GM21390 (cell line): ENCODE data around the gene FLRT2.

Experiments used
- ATAC-seq: cut with Tn5 transposase; IDR thresholded peaks from one replicate; pipeline ENCODE4 v1.9.1; 2021; ENCODE audit not compliant: unreplicated experiment

FLRT2 gene

DNA sequence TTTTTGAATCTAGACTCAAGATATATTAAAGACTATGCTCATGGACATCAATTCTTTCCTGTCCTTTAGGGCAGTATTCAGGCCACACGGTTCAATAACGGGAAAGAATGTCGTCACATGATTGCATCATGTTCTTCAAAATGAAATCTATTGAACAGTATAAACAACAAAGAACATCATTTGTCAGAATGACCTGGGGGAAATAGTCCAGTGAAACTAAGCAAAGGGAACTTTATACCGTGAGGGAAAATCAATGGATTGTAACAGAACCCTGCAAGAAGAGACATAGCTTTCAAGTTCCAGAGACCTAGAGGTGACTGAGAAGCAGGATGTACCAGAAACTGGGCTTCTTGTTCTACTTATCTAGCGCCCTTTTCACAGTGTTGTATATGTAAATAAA lies 32.7 kb downstream of the FLRT2 start:
- ATAC-seq, result no peak

DNA sequence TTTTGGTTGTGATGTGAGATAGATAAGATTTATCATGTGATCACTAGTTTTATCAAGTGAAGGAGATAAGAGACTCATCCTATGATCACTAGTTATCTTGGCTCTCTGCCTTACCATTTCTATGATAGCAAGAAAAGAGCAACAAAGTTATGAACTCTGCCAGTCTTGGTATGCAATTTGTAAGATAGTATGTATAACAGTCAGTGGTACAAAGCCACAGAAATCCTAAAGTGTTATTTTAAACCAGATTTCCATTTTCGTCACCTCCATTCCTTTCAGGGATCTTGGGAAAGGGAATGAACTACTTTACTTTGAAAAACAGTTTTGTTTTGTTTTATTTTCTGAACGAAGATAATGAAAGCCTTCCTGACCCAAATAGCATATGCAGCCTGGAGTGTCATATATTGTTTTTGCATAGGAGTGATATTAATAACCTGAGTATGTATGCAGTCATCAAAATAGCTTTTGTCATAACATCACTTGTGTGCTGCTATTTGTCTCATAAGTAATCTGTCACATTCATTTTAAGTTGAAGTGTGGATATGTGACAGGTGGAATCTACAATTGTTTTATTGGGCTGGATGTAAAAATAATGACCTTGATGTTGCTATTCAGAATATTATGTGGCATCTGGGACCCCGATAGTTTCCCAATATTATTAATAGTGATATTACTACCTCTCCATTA lies 35.0 kb downstream of the FLRT2 start:
- ATAC-seq, result no peak

DNA sequence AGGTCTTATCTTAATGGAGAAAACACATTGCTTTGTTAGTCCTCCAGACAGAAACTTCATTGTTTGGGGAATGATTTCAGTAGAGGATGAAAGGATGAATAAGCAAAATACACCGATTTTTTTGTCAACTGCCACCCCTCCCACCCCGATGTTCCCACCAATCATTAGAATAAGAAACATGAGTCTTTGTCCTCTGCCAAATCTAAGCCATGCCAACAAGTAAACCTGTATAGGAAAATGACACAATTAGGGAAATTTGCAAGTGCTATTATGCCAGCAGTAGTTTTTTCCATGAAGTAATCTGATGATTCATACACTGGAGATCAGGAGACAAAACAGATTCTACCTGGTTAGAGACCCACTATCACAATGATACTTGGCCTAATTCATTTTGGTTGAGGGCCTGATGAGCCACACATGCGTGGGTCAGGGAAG lies 35.9 kb downstream of the FLRT2 start:
- no peak for ATAC-seq

DNA sequence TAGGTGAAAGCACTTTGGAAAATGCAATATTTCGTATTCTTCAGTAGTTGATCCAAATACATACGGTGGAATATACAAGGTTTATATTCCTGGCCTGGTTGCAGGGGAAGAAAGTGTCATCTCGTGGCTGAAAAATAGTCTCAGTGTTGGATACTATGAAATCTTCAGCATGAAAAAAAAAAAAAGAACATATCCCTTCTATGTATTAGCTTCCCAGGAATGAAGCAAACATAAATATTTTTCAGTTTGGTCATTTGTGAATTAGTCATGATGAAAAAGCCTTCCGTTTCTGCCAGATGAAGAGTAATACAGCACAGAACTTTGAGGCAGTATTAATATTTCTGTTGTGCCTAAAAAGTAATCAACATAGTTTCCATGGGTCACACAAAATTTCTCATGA lies 36.7 kb downstream of the FLRT2 start:
- no peak for ATAC-seq

DNA sequence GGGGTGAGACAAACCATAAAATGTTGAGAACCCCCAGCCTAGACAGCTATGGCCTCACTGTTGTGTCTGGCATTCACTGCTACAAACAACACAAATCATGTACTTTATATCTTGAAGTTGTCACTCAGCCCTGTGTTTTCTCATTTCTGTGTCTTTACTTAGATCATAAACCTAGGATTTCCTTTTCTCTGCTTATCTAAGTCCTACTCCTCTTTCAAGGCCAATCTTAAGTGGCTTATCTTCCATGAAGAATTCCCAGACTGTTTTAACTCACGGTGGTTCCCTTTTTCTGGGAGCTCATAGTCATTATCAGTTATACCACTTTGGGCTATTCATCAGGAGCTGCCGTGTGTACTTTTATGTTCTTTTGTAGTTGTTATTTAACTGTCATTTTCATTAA lies 42.1 kb downstream of the FLRT2 start:
- no peak for ATAC-seq

DNA sequence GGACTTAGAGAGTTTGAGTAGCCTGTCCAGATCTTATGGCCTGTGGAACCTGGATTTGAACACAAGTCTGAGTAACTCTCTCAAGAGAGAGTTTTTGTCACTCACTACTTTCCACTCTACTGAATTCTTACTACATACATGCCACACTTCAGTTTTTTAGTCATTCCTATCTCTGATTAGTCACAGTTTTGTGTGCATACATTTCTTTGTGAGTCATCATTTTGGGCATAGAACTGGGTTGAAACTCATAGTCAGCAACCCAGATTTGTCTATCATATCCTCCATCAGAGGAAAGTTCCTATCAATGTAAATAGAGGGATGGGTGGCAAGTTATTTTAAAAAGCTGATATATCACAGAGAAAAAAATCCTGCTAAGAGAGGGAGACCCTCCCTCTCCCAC lies 42.9 kb downstream of the FLRT2 start:
- no peak for ATAC-seq

DNA sequence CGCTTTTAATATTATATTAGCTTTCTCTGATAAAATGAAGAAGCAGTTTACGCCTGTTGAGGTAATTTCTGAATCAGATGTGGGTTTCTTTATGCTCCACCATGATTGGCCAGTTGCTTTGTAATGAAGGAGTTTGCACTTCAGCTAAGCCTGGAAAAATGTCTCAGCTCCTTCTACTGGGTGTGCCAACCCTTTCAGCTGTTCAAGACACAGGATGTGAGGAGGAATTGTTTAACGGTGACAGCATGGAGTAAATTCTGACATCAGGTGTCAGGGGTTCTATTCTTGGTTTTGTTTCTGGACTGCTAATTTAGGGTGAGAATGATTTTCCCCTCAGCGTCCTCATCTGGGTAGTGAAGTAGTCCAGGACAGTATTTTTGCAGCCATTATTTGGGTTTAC lies 43.5 kb downstream of the FLRT2 start:
- ATAC-seq, result no peak

DNA sequence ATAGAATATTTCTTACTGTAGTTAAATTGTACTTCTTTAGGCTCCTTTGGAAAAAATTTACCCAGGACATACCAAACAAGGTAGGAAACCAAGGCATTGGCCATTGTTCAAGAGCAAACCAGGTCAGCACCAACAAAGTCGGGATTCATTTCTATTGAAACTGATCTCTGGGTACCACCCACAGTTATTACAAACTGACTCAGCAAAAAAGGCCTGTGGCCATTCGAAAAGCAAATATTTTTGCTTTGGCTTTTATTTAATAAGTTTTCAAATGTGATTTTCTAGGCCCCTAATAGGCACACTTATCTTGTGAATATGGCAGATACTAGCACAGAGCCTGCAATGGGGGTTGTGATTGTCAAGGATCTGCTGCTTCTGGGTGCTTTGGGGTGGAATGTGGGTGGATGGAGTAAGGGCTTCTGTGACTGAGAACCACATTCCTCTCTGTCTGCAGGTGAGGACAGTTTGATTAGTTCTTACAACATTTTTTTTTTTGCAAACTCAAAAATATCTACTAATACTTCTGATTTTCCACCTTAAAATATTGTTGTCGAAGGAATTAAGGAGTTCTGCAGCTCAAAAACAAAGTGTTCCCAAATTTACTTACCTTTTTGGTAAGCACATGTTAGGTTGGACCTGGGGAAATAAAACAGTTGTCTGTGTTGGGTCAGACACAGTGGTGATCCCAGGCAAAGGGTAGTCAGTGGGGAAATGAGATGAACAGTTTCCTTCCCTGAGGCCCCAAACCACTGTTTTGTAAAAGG lies 45.1 kb downstream of the FLRT2 start:
- no peak for ATAC-seq

DNA sequence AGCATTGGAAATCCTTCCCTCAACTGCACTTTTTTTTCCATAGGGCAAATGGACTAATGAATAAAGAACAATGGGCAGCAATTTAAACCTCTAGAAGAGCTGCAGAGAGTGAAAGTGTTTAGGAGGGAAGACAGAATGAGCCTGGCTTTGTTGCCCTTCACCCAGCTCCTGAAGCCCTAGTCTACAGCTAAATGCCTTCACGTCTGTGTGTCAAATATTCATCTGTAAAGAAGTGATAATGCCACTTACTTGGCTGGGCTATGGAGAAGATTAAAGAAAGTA lies 45.6 kb downstream of the FLRT2 start:
- no peak for ATAC-seq

DNA sequence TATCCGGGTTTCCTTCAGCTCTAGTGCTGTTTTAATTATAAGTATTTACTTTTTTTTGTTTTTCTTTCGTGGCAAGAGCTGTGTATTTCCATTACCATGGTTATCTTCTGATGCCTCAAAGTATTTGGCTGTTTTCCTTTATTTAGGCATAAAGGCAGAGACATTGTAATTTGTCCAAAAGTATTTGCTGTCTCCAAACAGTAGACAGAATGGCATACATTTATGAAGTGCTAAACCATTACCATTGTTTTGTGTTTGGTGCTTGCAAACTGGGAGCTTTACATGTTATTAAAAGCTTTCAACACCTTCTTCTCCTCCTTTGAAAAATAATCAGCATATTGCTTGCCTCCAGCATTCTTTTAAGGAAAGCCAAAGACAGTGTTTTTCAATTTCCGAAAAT lies 46.3 kb downstream of the FLRT2 start:
- no peak for ATAC-seq

DNA sequence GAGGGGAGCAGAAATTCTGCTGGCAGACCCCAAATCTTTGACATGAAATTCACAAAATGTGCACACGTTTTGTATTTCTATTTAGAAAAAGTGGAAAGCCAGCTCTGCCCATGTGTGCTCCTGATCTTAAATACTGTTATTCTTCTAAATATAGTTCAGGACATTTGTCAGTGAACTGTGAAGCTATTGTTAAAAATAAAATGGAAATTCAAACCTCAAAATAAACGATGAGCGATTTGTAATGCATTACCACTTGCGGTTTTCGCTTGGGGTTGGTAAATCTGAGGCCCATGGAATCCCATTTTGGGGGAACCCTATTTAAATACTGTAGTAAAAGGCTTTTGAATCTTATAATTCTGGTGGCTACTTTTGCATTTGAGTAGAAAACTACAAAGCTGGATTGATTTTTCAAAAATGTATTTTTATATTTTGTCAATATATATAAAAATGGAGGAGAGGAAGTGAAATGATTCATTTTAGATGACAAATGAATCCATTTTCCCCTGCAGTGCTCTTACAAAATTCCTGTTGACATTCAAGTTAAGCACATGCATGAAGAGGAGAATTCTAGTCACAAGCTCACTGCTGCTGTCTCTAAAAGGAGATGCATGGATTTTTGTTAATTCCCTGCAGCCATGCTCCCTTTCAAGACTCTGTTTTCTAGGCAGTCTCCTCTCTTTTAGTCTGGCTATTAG lies 47.1 kb downstream of the FLRT2 start:
- ATAC-seq, result no peak

DNA sequence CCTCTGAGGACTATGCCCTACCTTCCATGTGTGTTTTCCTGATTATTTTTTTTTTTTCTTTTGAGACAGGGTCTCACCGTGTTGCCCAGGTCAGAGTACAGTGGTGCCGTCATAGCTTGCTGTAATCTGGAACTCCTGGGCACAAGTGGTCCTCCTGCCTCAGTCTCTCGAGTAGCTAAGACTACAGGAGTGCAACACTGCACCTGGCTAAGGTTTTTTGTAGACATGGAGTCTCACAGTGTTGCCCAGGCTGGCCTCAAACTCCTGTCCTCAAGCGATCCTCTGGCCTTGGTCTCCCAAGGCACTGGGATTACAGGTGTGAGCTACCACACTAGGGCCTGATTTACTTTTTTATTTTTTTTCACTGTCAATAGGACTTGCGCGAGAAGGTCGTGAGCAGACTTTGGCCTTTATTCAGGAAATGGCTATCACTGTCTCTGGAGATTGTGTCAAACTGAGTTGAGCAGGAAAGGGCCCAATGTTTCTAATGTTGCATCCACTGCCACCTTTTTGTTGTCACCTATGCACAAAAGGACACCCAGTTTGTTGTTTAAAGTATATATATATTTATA lies 47.7 kb downstream of the FLRT2 start:
- no peak for ATAC-seq

DNA sequence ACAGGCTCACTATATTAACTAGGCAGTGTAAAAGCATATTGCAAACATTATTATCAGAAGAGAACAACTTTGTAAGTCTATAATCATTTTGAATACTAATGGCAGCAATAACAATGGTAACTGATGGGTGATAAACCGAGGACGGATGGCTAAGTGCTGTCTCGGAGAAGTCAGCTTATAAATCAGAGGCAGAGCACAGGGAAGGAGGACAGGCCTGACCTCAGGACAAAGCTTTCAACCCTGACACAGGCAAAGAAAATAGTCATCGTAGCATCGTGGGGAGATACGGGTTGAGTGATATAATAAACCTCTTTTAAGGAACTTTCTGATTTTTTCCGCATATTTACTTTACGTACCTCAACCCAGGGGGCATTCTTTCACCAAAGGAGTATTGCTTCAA lies 48.4 kb downstream of the FLRT2 start:
- no peak for ATAC-seq

DNA sequence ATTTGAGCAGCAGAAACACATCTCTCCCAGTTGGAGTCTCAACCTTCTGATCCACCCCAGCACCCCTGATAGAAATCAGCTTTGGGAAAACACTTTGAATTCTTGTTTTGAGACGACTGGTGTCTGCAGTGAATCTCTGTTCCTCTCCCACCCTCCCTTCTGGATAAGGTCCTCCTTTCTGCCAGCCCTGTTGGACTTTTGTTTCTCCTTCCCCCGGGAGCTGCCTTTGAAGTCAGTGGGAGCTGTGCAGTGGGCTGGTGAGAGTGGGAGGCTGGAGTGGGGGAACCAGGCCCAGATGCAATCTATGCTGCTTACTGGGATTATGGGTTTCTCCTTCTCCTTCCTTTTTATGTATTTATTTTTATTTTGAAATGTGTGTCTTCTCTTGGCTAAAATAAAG lies 49.0 kb downstream of the FLRT2 start:
- no peak for ATAC-seq

DNA sequence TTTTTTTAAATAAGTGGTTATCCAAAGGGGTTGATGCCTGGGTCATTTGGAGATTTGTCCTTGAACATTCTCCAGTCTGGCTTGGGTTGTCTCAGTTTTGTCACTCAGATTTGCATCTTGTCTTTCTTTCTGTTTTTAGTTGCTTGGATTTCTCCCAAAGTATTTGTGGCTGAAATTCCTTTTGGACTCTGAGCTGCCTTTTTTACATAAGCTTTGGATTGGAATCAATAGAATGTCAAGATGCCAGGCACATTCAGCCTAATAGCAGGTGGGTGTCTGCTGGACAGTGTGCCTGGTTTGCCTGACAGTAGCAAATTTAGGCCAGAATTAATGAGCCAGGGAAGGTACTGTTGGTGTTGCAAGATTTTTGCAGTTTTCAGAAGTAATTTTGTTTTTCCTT lies 50.0 kb downstream of the FLRT2 start:
- ATAC-seq, result no peak

DNA sequence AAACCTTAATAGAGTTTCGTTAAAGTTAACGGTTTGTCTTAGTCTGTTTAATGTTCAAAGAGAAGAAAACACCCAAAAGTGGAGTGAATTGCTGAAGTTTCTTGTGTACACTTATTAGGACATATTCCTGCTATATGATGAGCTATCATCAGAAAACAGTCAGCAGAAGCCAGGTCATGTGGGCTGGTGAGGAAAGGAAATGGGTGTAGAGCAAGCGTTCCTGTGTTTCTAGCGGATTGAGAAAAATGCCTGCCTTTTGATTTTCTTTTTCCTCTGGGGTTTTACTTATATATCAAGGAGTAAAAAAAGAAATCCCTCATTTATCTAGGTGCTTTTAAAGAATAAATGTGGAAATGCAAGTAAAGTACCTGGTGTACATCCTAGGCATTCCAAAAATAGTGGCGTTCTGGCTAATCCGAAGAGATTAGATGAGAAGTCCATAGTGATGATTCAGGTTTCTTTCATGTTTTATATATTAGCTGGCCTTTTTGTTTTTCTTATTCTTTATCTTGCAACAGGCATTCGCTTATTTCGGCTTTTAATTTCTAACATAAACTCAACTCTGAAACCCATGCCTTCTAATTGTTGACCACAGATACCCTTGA lies 50.7 kb downstream of the FLRT2 start:
- ATAC-seq, result no peak

DNA sequence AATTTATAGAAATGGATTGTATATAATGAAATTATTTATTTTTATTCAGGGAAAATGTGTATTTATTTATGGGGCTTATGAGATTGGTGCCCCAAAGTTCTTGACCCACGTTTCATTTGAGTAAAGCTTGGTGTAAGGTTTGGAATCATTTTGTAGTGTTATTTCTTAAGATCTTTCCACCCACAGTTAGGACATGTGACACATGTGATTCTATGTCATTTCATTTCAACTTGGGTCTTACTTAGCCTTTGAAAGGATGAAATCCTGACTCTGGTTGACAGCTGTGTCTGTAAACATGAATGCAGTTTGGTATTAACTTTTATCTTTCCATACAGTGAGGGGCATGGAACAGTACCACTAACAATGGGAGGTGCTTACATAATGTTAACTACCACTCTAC lies 51.7 kb downstream of the FLRT2 start:
- ATAC-seq, result no peak

DNA sequence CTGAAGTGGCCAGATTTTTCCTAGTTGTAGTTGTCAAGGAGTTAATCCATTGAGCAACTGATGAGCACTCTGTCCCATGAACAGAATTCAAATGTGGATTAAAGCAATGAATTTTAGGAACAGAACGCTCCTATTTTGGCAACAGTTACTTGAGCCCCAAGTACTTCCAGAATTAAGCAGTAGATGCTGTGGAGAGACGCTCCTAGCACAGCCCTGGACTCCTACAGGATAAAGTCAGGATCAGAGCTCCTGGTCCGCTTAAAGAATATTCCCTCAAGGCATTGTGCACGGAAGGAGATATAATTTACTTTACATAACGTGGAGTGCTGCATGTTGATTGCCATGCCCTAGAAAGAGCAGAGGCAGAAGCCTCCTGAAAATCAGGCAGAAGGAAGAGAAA lies 53.4 kb downstream of the FLRT2 start:
- ATAC-seq, result no peak

DNA sequence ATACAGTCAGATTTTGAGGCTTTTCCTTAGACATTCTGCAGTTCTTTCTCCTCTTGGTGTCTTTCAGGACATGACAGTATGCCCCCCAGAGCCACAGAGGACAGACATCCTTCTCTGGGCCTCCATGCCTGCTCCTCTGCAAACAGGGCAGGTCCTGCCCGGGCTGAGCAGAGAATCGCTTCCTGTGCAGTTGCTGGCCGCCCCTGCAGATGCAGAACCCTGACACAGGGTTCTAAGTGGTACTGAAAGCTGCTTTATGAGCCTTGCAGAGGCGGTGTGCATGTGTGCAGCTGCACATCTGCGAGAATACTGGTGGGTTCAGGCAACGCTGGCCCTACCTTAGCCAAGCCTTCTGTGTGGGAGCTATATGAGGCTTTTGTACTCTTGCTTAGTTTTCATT lies 54.5 kb downstream of the FLRT2 start:
- no peak for ATAC-seq

DNA sequence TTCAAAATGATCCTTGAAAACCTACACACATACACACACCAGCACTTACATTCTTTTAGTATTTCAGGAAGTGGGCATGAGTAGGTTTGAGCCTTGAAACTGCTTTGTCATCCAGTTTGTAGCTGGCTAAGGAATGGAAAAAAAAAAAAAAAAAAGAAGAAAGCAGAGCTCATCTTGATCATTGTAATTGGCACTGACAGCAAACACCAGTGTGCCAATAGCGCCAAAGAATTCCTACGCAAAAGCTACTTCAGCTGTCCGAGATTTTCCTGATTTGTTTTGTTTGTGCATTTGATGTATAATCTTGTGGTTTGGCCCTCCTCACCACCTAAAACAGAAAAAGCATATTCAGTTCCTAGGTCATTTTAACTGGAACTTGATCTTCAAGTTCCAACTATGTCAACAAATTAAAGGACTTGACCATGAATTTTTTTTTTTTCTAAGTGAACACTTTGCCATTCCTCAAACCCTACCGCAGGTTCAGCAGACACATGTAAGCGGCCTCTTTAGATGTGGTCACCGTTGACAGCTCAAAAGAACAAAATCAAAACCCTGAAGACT lies 57.3 kb downstream of the FLRT2 start:
- ATAC-seq, result no peak

DNA sequence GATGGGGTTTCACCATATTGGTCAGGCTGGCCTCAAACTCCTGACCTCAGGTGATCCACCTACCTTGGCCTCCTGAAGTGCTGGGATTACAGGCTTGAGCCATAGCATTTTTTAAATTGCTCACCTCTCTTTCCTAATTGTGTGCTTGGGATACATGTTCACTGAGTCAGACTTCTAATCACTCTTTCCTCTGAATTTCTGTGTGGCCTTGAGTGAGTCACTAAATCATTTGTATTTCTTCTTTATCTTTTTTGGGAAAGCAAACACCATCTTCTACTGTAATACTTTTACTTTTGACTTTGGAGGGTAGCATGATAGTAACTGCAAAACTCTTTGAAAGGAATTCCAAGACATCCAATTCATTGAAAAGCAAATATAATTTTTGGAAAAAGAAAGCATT lies 60.8 kb downstream of the FLRT2 start:
- no peak for ATAC-seq
